ENCODE measurements around the gene PDS5A. TPM values are rescaled to one million over a fixed set of nuclear protein-coding genes. Genes with fewer than 3 reads are reported as not detected.
"Not testable (repeated sequence)": the region's sequence is repeated elsewhere in the genome, so short reads cannot be mapped to it uniquely, and the experiment has no call there.

PDS5A gene
- total and polyA plus RNA-seq, 2 of the 13 experiments (the other 11 are each of a cell fraction or from before 2014, with no cell fraction given), result 31.8 to 57.0 TPM

DNA sequence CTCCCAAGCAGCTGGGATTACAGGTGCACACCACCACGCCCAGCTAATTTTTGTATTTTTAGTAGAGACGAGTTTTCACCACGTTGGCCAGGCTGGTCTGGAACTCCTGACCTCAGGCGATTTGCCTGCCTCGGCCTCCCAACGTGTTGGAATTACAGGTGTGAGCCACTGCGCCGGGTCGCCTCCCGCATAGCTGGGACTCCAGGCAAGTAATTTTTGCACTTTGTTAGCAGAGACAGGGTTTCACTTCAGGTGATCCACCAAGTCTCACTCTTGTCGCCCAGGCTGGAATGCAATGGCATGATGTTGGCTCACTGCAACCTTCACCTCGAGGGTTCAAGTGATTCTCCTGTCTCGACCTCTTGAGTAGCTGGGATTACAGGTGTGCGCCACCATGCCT lies 137.2 kb downstream of the PDS5A start:
- H3K9me3 ChIP-seq (ENCODE audit: low read length); H4K20me1 ChIP-seq (ENCODE audit: insufficient read depth, low read length); H3K9ac ChIP-seq (ENCODE audit: insufficient read depth, low read depth, low read length); DNase-seq (ENCODE audit: low spot score); H3K27me3 ChIP-seq (ENCODE audit: control insufficient read depth in 1 of 2, insufficient read depth in 2 of 2, low read length in 2 of 2); H3K4me2 ChIP-seq (ENCODE audit: low read depth, low read length); ATAC-seq; H3K79me2 ChIP-seq (ENCODE audit: insufficient read depth, low read length); H3K4me3 ChIP-seq (replicated peaks in 1 of 3; ENCODE audit: insufficient read depth in 1 of 3, low read depth in 2 of 3, low read length in 3 of 3); BruUV-seq (replicated peaks); FAIRE-seq; H3K27ac ChIP-seq (ENCODE audit: extremely low read length, insufficient read depth, low read length); POLR2A ChIA-PET; intact Hi-C loops (cut with micrococcal nuclease; ENCODE audit: unreplicated experiment); H2AFZ ChIP-seq (ENCODE audit: low read length); CTCF ChIA-PET (ENCODE audit: low intra/inter-chr PET ratio, low total read pairs); in situ Hi-C loops (cut with HindIII; ENCODE audit: extremely low pct_ligation_motif_present, low pct_unique_long_range_greater_than_20kb): not testable (repeated sequence)
- WGBS (ENCODE audit: low lambda C conversion rate), result 97% methylated on average over 14 of the region's 14 CpGs
- Histone ChIP-seq H3K36me3 (replicated peaks in 1 of 2; ENCODE audit: control insufficient read depth in 1 of 2, insufficient read depth in 2 of 2, low read length in 2 of 2) (peaks cover 17 to 52% of the 10 kb centered on the region in 2 experiments; a peak in 4 of 5 replicates), H3K4me1 (ENCODE audit: insufficient read depth, low read length) (peaks cover 12% of the 10 kb centered on the region)

DNA sequence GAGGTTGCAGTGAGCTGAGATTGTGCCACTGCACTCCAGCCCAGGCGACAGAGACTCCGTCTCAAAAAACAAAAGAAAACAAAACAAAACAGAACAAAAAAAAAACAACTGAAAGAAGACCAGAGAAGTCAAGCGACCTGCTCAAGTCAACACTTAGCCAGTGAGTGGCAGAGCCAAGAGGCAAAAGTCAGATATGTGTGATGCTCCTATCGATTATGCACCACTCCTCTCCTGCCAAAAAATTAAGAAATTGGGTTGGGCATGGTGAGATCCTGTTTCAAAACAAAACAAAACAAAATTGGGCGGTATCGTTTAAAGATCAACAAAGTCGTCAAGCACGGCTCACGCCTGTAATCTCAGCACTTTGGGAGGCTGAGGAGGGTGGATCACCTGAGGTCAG lies 137.7 kb downstream of the PDS5A start:
- POLR2A ChIA-PET, result no interaction called here
- Histone ChIP-seq H3K4me1 (ENCODE audit: insufficient read depth, low read length) (peaks cover 12% of the 10 kb centered on the region), H2AFZ (ENCODE audit: low read length) (no peak overlapping the region), H3K4me3 (replicated peaks in 1 of 3; ENCODE audit: insufficient read depth in 1 of 3, low read depth in 2 of 3, low read length in 3 of 3) (no peak overlapping the region), H3K27me3 (ENCODE audit: control insufficient read depth in 1 of 2, insufficient read depth in 2 of 2, low read length in 2 of 2) (no peaks in the 10 kb centered on the region), H4K20me1 (ENCODE audit: insufficient read depth, low read length) (no peaks in the 10 kb centered on the region), H3K79me2 (ENCODE audit: insufficient read depth, low read length) (no peaks in the 10 kb centered on the region), H3K9me3 (ENCODE audit: low read length) (no peaks in the 10 kb centered on the region), H3K27ac (ENCODE audit: extremely low read length, insufficient read depth, low read length) (no peak overlapping the region), H3K4me2 (ENCODE audit: low read depth, low read length) (no peak overlapping the region), H3K9ac (ENCODE audit: insufficient read depth, low read depth, low read length) (no peak overlapping the region), H3K36me3 (replicated peaks in 1 of 2; ENCODE audit: control insufficient read depth in 1 of 2, insufficient read depth in 2 of 2, low read length in 2 of 2) (peaks cover 17 to 56% of the 10 kb centered on the region in 2 experiments)
- intact Hi-C loops (cut with micrococcal nuclease; ENCODE audit: unreplicated experiment) (no loop called here), in situ Hi-C loops (cut with HindIII; ENCODE audit: extremely low pct_ligation_motif_present, low pct_unique_long_range_greater_than_20kb) (no loop called here)
- CTCF ChIA-PET (ENCODE audit: low intra/inter-chr PET ratio, low total read pairs), result no interaction called here
- no peak for FAIRE-seq
- no peak for ATAC-seq
- TF ChIP-seq, protein P1, sequence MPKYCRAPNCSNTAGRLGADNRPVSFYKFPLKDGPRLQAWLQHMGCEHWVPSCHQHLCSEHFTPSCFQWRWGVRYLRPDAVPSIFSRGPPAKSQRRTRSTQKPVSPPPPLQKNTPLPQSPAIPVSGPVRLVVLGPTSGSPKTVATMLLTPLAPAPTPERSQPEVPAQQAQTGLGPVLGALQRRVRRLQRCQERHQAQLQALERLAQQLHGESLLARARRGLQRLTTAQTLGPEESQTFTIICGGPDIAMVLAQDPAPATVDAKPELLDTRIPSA (CRISPR knock-in tag; IDR thresholded peaks at IDR 0.05; ENCODE audit: borderline replicate concordance), result no peak
- no peak for TF ChIP-seq ZNF780A (CRISPR knock-in tag; IDR thresholded peaks at IDR 0.05)
- no peak for TF ChIP-seq ZSCAN20 (CRISPR knock-in tag; IDR thresholded peaks at IDR 0.05; ENCODE audit: borderline replicate concordance)
- TF ChIP-seq MEIS1 (CRISPR knock-in tag; IDR thresholded peaks at IDR 0.05; ENCODE audit: borderline replicate concordance), result no peak
- TF ChIP-seq ZNF670 (CRISPR knock-in tag; IDR thresholded peaks at IDR 0.05; ENCODE audit: borderline replicate concordance), result no peak
- TF ChIP-seq SALL2 (CRISPR knock-in tag; IDR thresholded peaks at IDR 0.05), result no peak
- no peak for TF ChIP-seq ZNF615 (CRISPR knock-in tag; IDR thresholded peaks at IDR 0.05; ENCODE audit: borderline replicate concordance)
- TF ChIP-seq, protein P2, sequence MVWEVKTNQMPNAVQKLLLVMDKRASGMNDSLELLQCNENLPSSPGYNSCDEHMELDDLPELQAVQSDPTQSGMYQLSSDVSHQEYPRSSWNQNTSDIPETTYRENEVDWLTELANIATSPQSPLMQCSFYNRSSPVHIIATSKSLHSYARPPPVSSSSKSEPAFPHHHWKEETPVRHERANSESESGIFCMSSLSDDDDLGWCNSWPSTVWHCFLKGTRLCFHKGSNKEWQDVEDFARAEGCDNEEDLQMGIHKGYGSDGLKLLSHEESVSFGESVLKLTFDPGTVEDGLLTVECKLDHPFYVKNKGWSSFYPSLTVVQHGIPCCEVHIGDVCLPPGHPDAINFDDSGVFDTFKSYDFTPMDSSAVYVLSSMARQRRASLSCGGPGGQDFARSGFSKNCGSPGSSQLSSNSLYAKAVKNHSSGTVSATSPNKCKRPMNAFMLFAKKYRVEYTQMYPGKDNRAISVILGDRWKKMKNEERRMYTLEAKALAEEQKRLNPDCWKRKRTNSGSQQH (CRISPR knock-in tag; IDR thresholded peaks at IDR 0.05; ENCODE audit: low read depth), result no peak
- TF ChIP-seq TCF12 (IDR thresholded peaks at IDR 0.05), result no peak
- no peak for TF ChIP-seq TCF12 (CRISPR knock-in tag; IDR thresholded peaks at IDR 0.05)
- TF ChIP-seq RARA (CRISPR knock-in tag; IDR thresholded peaks at IDR 0.05), result no peak
- no peak for TF ChIP-seq ZNF619 (CRISPR knock-in tag; IDR thresholded peaks at IDR 0.05)
- TF ChIP-seq NR2C2 (CRISPR knock-in tag; IDR thresholded peaks at IDR 0.05; ENCODE audit: borderline replicate concordance), result no peak
- no peak for TF ChIP-seq DNMT3B (CRISPR knock-in tag; conservative IDR thresholded peaks at IDR 0.05)
- TF ChIP-seq SRF (IDR thresholded peaks at IDR 0.05; ENCODE audit: low read depth, low read length), result no peak
- WGBS (ENCODE audit: low lambda C conversion rate), result 94% methylated on average over 9 of the region's 9 CpGs
- DNase-seq (ENCODE audit: low spot score), result no peak
- BruUV-seq (replicated peaks), result no TSS peak

All from HepG2 (cell line).